GM18517 (cell line): ENCODE data around the gene MAS1L.
"Not testable (repeated sequence)": the region's sequence is repeated elsewhere in the genome, so short reads cannot be mapped to it uniquely, and the experiment has no call there.

Source experiments
- ATAC-seq: cut with Tn5 transposase; IDR thresholded peaks from one replicate; pipeline ENCODE4 v1.9.1; 2021; ENCODE audit warnings: mild to moderate bottlenecking, moderate library complexity; ENCODE audit not compliant: unreplicated experiment

MAS1L gene

GRCh38 chr6:29486577-29486976 lies 1.2 kb downstream of the MAS1L start:
- no peak for ATAC-seq

GRCh38 chr6:29483735-29484134 lies 4.0 kb downstream of the MAS1L start:
- ATAC-seq = no peak

- no peak for ATAC-seq
Measured at GRCh38 chr6:29483186-29483585, 4.6 kb downstream of the MAS1L start.

- ATAC-seq = no peak
Measured at GRCh38 chr6:29479560-29479959, 8.2 kb downstream of the MAS1L start.

- ATAC-seq = no peak
Measured at GRCh38 chr6:29478740-29479139, 9.0 kb downstream of the MAS1L start.

- no peak for ATAC-seq
Measured at GRCh38 chr6:29477923-29478450, 9.8 kb downstream of the MAS1L start.

GRCh38 chr6:29474996-29475395 lies 12.8 kb downstream of the MAS1L start:
- ATAC-seq = no peak

- no peak for ATAC-seq
Measured at GRCh38 chr6:29466241-29466640, 21.5 kb downstream of the MAS1L start.

GRCh38 chr6:29465801-29466200 lies 22.0 kb downstream of the MAS1L start:
- no peak for ATAC-seq

GRCh38 chr6:29465279-29465678 lies 22.5 kb downstream of the MAS1L start:
- ATAC-seq = no peak

GRCh38 chr6:29462022-29462421 lies 25.7 kb downstream of the MAS1L start:
- no peak for ATAC-seq

- ATAC-seq = no peak
Measured at GRCh38 chr6:29461021-29461814, 26.5 kb downstream of the MAS1L start.

GRCh38 chr6:29456971-29457370 lies 30.8 kb downstream of the MAS1L start, which contains the start of the genes OR11A1 and OR2H1:
TSS of gene OR11A1 (minus strand) at chr6:29457071. CDS start at chr6:29427641, 29,430 bp downstream.
TSS of gene OR2H1 (plus strand) at chr6:29457155. CDS start at chr6:29461770, 4,615 bp downstream.
- ATAC-seq = no peak

GRCh38 chr6:29451471-29452193 lies 36.1 kb downstream of the MAS1L start:
- no peak for ATAC-seq

GRCh38 chr6:29447670-29448069 lies 40.1 kb downstream of the MAS1L start:
- no peak for ATAC-seq

GRCh38 chr6:29444031-29444430 lies 43.7 kb downstream of the MAS1L start:
- not testable (repeated sequence) for ATAC-seq

GRCh38 chr6:29442719-29443118 lies 45.0 kb downstream of the MAS1L start:
- ATAC-seq = no peak

- ATAC-seq = no peak
Measured at GRCh38 chr6:29439006-29439405, 48.8 kb downstream of the MAS1L start, which contains the start of gene OR10C1. TSS of gene OR10C1 (plus strand) at chr6:29439306. CDS start at chr6:29440016, 710 bp downstream.

- ATAC-seq = not testable (repeated sequence)
Measured at GRCh38 chr6:29436730-29437129, 51.0 kb downstream of the MAS1L start.
